Gastrocnemius medialis (tissue), 4 donors: ENCODE measurements around the gene CREBL2. TPM values are rescaled to one million over a fixed set of nuclear protein-coding genes. Genes with fewer than 3 reads are reported as not detected.
A peak's percentile ranks its signal among the peaks of the same experiment; 100 is the strongest.

Experiments
- ATAC-seq, 2 donors: fragments of 150-250 bp; one replicate each; pipeline ENCODE4 v1.9.1; 2016
- DNase-seq, 2 donors: peaks; one replicate each; pipeline ENCODE4 v3.0.0-alpha.2; 2019
- H3K27ac ChIP-seq, 4 donors: fragments of 200-600 bp; sonication (generic); 1 replicate in 1 of 4; 2 replicates in 3 of 4; pipeline ENCODE4 v1.5.1; 2016 to 2018; ENCODE audit warnings: mild to moderate bottlenecking in 2 of 4, moderate library complexity in 1 of 4
- H3K27me3 ChIP-seq, 3 donors: fragments of 200-600 bp; sonication (generic) in 2 of 3; 1 replicate in 1 of 3; 2 replicates in 2 of 3; pipeline versions ENCODE4 v1.5.1 to v1.6.0; 2016 to 2019; ENCODE audit warnings: mild to moderate bottlenecking in 1 of 3, moderate library complexity in 1 of 3
- H3K36me3 ChIP-seq, 2 donors: fragments of 200-600 bp; sonication (generic) in 1 of 2; one replicate each; pipeline ENCODE4 v1.5.1; 2017 to 2018
- H3K4me1 ChIP-seq, 2 donors: fragments of 200-600 bp; sonication (generic) in 1 of 2; one replicate each; pipeline ENCODE4 v1.5.1; 2016 to 2017; ENCODE audit warnings: mild to moderate bottlenecking in 2 of 2
- H3K4me3 ChIP-seq, 4 donors: fragments of 200-600 bp; sonication (generic) in 3 of 4; 1 replicate in 1 of 4; 2 replicates in 3 of 4; pipeline ENCODE4 v1.5.1; 2016 to 2019; ENCODE audit warnings: mild to moderate bottlenecking in 2 of 4
- H3K9me3 ChIP-seq, 3 donors: fragments of 200-600 bp; sonication (generic) in 2 of 3; 1 replicate in 1 of 3; 2 replicates in 2 of 3; pipeline ENCODE4 v1.5.1; 2016 to 2019
- POLR2A ChIP-seq, 2 donors: fragments of 450-650 bp; IDR thresholded peaks; one replicate each; pipeline ENCODE4 v1.6.1; 2017; ENCODE audit warnings: antibody characterized with exemption in 2 of 2, mild to moderate bottlenecking in 2 of 2, moderate library complexity in 2 of 2
- in situ Hi-C, 4 donors: fragments of 200-750 bp; cut with MboI; loops; one replicate each; pipeline versions ENCODE4 v1.15.0 to v1.8.0; 2017; ENCODE audit warnings: low sequenced_read_pairs in 4 of 4
- intact Hi-C: fragments of 100-400 bp; cut with DNase I; formaldehyde crosslinking; loops from one replicate; pipeline ENCODE4 v1.15.1; 2023; ENCODE audit warnings: low total_unique reads
- total RNA-seq, 4 donors: library from RNA; depleted of rRNA; stranded (reverse); fragments of >200 nt; gene quantifications; one replicate each; pipeline versions ENCODE4 v1.1.0 to v1.2.3, GENCODE V29; 2016
- TF ChIP-seq, protein P1 (sequence below), 5 experiments: fragments of 450-650 bp in 3 of 5; fragments of 200-600 bp in 2 of 5; sonication (generic) in 2 of 5; IDR thresholded peaks in 4 of 5; conservative IDR thresholded peaks in 1 of 5; 1 replicate in 4 of 5; 2 replicates in 1 of 5; pipeline ENCODE4 v1.5.1; 2016 to 2019; ENCODE audit warnings: antibody characterized with exemption in 5 of 5, mild to moderate bottlenecking in 3 of 5, moderate library complexity in 3 of 5

The CREBL2 gene
- total RNA-seq, 4 donors from 2014 or later, result 6.3 to 13.6 (median 10.3) TPM

DNA sequence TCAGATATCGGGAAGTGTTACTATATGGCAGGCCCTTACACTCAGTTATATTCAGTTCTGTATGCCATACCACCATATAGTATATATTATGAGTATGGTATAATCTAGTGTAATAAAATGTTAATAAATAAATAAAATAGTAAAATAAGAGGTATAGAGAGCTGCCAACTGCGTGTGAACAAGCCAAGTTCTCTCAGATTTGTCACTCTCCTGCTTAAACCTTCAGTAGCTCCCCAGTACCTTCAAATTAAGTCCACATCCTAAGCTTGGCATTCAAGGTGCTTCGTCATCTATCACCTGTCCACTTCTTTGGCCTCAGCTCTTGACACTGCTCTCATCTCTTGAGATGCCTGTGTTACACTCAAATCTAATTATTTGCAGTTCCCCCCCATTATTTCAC is 12.8 kb upstream of the CREBL2 start:
- Histone ChIP-seq H3K4me3 (no peak overlapping the region), H3K36me3 (no peaks in the 10 kb centered on the region), H3K27ac (no peak overlapping the region), H3K9me3 (no peaks in the 10 kb centered on the region), H3K4me1 (no peaks in the 10 kb centered on the region), H3K27me3 (no peaks in the 10 kb centered on the region)
- no peak for DNase-seq
- in situ Hi-C loops (no loop called here), intact Hi-C loops (no loop called here)
- no peak for ATAC-seq
- TF ChIP-seq, protein P1, sequence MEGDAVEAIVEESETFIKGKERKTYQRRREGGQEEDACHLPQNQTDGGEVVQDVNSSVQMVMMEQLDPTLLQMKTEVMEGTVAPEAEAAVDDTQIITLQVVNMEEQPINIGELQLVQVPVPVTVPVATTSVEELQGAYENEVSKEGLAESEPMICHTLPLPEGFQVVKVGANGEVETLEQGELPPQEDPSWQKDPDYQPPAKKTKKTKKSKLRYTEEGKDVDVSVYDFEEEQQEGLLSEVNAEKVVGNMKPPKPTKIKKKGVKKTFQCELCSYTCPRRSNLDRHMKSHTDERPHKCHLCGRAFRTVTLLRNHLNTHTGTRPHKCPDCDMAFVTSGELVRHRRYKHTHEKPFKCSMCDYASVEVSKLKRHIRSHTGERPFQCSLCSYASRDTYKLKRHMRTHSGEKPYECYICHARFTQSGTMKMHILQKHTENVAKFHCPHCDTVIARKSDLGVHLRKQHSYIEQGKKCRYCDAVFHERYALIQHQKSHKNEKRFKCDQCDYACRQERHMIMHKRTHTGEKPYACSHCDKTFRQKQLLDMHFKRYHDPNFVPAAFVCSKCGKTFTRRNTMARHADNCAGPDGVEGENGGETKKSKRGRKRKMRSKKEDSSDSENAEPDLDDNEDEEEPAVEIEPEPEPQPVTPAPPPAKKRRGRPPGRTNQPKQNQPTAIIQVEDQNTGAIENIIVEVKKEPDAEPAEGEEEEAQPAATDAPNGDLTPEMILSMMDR (IDR thresholded peaks at IDR 0.05 in 4 of 5, conservative IDR thresholded peaks at IDR 0.05 in 1 of 5), result no peak
- no peak for TF ChIP-seq POLR2A (IDR thresholded peaks at IDR 0.05)

DNA sequence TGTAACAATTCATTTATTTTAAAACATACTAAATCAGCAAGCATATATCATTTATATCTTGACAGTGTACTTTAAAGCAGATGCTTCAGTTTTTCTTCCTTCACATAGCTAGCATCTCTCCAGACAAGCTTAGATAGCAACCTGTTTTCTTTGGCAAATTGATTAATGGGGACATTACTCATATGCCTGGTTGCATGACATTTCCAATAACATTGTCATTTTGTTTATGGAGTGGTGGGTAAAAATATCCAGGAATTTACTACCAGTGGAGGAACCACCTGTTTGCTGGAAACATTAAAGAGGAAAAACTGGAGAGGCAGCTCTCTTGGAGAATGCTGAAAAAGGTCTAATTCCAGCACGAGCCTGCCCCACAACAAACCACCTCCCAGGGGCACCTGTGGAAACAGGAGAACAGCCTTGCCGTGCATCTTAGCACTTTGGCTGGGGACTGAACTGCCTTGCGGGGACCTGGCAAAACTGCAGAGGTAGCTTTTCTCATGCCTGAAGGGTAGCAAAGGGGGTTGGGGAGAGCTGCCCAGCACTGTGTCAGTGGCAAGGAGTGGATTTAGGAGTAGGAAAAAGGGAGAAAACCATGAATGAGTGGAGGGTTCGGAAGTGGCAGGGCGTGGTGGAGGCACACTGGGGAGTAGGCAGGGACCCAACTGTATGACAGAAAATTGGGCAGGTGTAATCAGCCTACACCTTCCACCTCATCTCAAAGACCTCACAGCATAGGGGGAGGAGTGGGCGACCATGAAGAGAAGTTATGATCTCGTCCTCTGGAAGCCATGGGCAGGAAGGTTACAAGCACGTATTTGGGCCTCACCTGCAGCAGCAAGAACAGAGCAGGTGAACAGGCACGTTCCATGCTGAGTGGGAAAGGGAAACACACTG is 11.7 kb upstream of the CREBL2 start:
- ATAC-seq, result no peak
- H3K4me1 ChIP-seq, result no peaks in the 10 kb centered on the region
- H3K27ac ChIP-seq, result no peak overlapping the region
- DNase-seq, result no peak
- in situ Hi-C loops (loop anchor here in 1 of 4 donors (10.0 kb wide), 1 partner anchor 95 kb away; the partner anchor contains the start of gene GPR19), intact Hi-C loops (no loop called here)
- H3K4me3 ChIP-seq, result no peak overlapping the region
- no peaks in the 10 kb centered on the region for H3K9me3 ChIP-seq
- no peaks in the 10 kb centered on the region for H3K36me3 ChIP-seq
- TF ChIP-seq POLR2A (IDR thresholded peaks at IDR 0.05), result no peak
- TF ChIP-seq, protein P1 (IDR thresholded peaks at IDR 0.05 in 4 of 5, conservative IDR thresholded peaks at IDR 0.05 in 1 of 5), result no peak
- no peaks in the 10 kb centered on the region for H3K27me3 ChIP-seq

DNA sequence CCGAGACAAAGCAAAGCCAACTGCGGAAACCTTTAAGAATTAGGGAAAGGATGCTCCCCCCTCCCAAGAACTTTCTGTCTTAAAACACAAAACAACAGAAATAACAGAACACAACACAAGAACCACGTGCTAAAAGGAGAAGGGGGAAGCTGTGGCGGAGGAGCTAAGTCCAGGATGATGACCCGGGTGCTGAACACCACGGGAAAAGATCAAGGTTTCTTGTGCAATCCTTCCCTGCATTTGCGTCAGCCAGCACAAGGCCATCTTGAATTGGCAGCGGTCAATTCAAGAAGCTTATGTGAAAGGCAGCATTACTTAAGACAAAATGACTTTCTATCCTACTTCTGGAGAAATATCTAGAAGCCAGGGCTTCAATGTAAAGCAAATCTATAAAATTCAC is 11.0 kb upstream of the CREBL2 start:
- Histone ChIP-seq H3K27ac (no peak overlapping the region), H3K36me3 (no peaks in the 10 kb centered on the region), H3K9me3 (no peaks in the 10 kb centered on the region), H3K27me3 (no peaks in the 10 kb centered on the region), H3K4me1 (no peaks in the 10 kb centered on the region), H3K4me3 (no peak overlapping the region)
- ATAC-seq (no peak), DNase-seq (peak; percentile 13 to 21)
- intact Hi-C loops (no loop called here), in situ Hi-C loops (loop anchor here in 1 of 4 donors (10.0 kb wide), 1 partner anchor 94 kb away; the partner anchor contains the start of gene GPR19)
- TF ChIP-seq, protein P1 (IDR thresholded peaks at IDR 0.05 in 4 of 5, conservative IDR thresholded peaks at IDR 0.05 in 1 of 5), result no peak

DNA sequence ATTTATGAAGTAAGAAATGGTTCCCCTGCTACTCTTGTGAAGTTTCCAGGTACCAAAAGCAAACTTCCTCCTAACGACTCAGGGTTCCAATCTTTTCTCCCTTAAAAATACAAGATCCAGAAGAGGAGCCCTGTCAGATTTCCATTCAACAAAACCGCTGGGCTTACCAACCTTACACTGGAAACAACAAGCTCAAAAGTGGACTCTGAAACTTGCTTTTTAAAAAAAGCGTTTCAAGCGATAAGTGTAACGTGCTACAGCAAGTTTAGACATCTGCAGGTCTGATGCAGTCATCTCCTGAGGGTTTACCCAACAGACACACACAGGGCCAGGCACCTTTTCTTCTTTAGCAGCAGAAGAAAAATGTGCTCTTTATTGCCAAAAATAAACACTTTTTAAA is 6.9 kb upstream of the CREBL2 start:
- DNase-seq (no peak), ATAC-seq (no peak)
- Histone ChIP-seq H3K36me3 (no peaks in the 10 kb centered on the region), H3K27me3 (no peaks in the 10 kb centered on the region), H3K4me1 (no peaks in the 10 kb centered on the region), H3K27ac (no peak overlapping the region), H3K9me3 (no peaks in the 10 kb centered on the region), H3K4me3 (no peak overlapping the region)
- in situ Hi-C loops, result loop anchor here in 1 of 4 donors (10.0 kb wide), 1 partner anchor 90 kb away; the partner anchor contains the start of gene GPR19
- TF ChIP-seq, protein P1 (IDR thresholded peaks at IDR 0.05 in 4 of 5, conservative IDR thresholded peaks at IDR 0.05 in 1 of 5), result no peak
- intact Hi-C loops, result no loop called here
